DOHH2 (cell line): ENCODE data around the gene DHCR24.

Experiments
- H3F3A ChIP-seq: fragments of 200-600 bp; sonication (generic), shearing (Covaris generic); 2 replicates; pipeline ENCODE4 v1.6.0; 2016; ENCODE audit warnings: antibody characterized with exemption, mild to moderate bottlenecking; ENCODE audit not compliant: control insufficient read depth, insufficient read depth
- H3K27ac ChIP-seq: fragments of 200-600 bp; sonication (generic); 2 replicates; pipeline ENCODE4 v1.5.1; 2014; ENCODE audit warnings: low read depth, mild to moderate bottlenecking, low read length, moderate library complexity
- H3K27me3 ChIP-seq: fragments of 200-600 bp; sonication (generic); 2 replicates; pipeline ENCODE4 v1.6.1; 2014; ENCODE audit warnings: mild to moderate bottlenecking, low read length, mixed read lengths; ENCODE audit not compliant: control insufficient read depth
- H3K36me3 ChIP-seq: fragments of 200-600 bp; sonication (generic); 2 replicates; pipeline ENCODE4 v1.6.1; 2014; ENCODE audit warnings: mild to moderate bottlenecking, low read length, moderate library complexity, mixed read lengths; ENCODE audit not compliant: control insufficient read depth
- H3K4me1 ChIP-seq: fragments of 200-600 bp; sonication (generic); 2 replicates; pipeline ENCODE4 v1.6.1; 2014; ENCODE audit warnings: mild to moderate bottlenecking, low read length, mixed read lengths; ENCODE audit not compliant: control insufficient read depth
- H3K4me2 ChIP-seq: fragments of 200-600 bp; sonication (generic); 2 replicates; pipeline ENCODE4 v1.6.0; 2014; ENCODE audit warnings: mild to moderate bottlenecking, low read length, moderate library complexity
- H3K4me3 ChIP-seq: fragments of 200-600 bp; sonication (generic); 2 replicates; pipeline ENCODE4 v1.5.1; 2014; ENCODE audit warnings: mild to moderate bottlenecking, low read length, mixed read lengths
- H3K79me2 ChIP-seq: fragments of 200-600 bp; sonication (generic); 2 replicates; pipeline ENCODE4 v1.6.1; 2014; ENCODE audit warnings: mild to moderate bottlenecking, low read length, mixed read lengths; ENCODE audit not compliant: control insufficient read depth
- H3K9me2 ChIP-seq: fragments of 200-600 bp; sonication (generic); replicated peaks from 2 replicates; pipeline ENCODE4 v1.6.1; 2014; ENCODE audit warnings: mild to moderate bottlenecking, low read length, mixed read lengths; ENCODE audit not compliant: control insufficient read depth
- H3K9me3 ChIP-seq: fragments of 200-600 bp; sonication (generic); 2 replicates; pipeline ENCODE4 v1.6.1; 2014; ENCODE audit warnings: antibody characterized with exemption, low read length, mixed read lengths; ENCODE audit not compliant: control insufficient read depth, insufficient read depth
- H4K20me1 ChIP-seq: fragments of 200-600 bp; sonication (generic); 2 replicates; pipeline ENCODE4 v1.6.0; 2014; ENCODE audit warnings: low read depth, mild to moderate bottlenecking, antibody characterized with exemption, low read length, moderate library complexity; ENCODE audit not compliant: control insufficient read depth, insufficient read depth
- CTCF ChIP-seq: fragments of 200-600 bp; sonication (generic); IDR thresholded peaks from one replicate; pipeline ENCODE4 v1.5.1; 2014; ENCODE audit warnings: antibody characterized with exemption, mild to moderate bottlenecking, low read depth, low read length; ENCODE audit not compliant: poor library complexity, severe bottlenecking
- EZH2phosphoT487 ChIP-seq: fragments of 200-600 bp; sonication (generic); IDR thresholded peaks from 2 replicates; pipeline ENCODE4 v1.6.1; 2017; ENCODE audit warnings: borderline replicate concordance, mild to moderate bottlenecking, antibody characterized with exemption, low read length, moderate library complexity, mixed read lengths

DHCR24 gene

GRCh38 chr1:54874079-54874830, 12.7 kb downstream of the DHCR24 start:
- no peaks in the 10 kb centered on the region for H3K27me3 ChIP-seq
- H4K20me1 ChIP-seq: peaks cover 4% of the 10 kb centered on the region; the same call in 1 of the 2 replicates
- H3K4me1 ChIP-seq: no peaks in the 10 kb centered on the region
- H3K27ac ChIP-seq: no peak overlapping the region
- H3K4me3 ChIP-seq: no peak overlapping the region
- no peaks in the 10 kb centered on the region for H3K9me2 ChIP-seq
- no peaks in the 10 kb centered on the region for H3K9me3 ChIP-seq
- no peaks in the 10 kb centered on the region for H3F3A ChIP-seq
- no peak overlapping the region for H3K4me2 ChIP-seq
- H3K36me3 ChIP-seq: peaks cover 89% of the 10 kb centered on the region
- TF ChIP-seq EZH2phosphoT487 (no peak), CTCF (no peak)
- peaks cover 40% of the 10 kb centered on the region for H3K79me2 ChIP-seq

GRCh38 chr1:54872036-54872331, 15.0 kb downstream of the DHCR24 start:
- no peak overlapping the region for H3K4me2 ChIP-seq
- peaks cover 20% of the 10 kb centered on the region for H3K79me2 ChIP-seq
- peaks cover 4% of the 10 kb centered on the region; the same call in 1 of the 2 replicates for H4K20me1 ChIP-seq
- H3F3A ChIP-seq: no peaks in the 10 kb centered on the region
- no peak overlapping the region for H3K27ac ChIP-seq
- H3K9me2 ChIP-seq: no peaks in the 10 kb centered on the region
- no peaks in the 10 kb centered on the region for H3K9me3 ChIP-seq
- no peaks in the 10 kb centered on the region for H3K27me3 ChIP-seq
- no peaks in the 10 kb centered on the region for H3K4me1 ChIP-seq
- peaks cover 91% of the 10 kb centered on the region for H3K36me3 ChIP-seq
- H3K4me3 ChIP-seq: no peak overlapping the region
- TF ChIP-seq CTCF (no peak), EZH2phosphoT487 (no peak)

GRCh38 chr1:54871275-54872035, 15.5 kb downstream of the DHCR24 start:
- Histone ChIP-seq H3F3A (no peaks in the 10 kb centered on the region), H3K4me1 (no peaks in the 10 kb centered on the region), H3K4me3 (no peak overlapping the region), H3K36me3 (peaks cover 91% of the 10 kb centered on the region), H3K9me3 (no peaks in the 10 kb centered on the region), H3K27ac (no peak overlapping the region), H3K79me2 (peaks cover 15% of the 10 kb centered on the region), H3K27me3 (no peaks in the 10 kb centered on the region), H3K9me2 (no peaks in the 10 kb centered on the region), H4K20me1 (peaks cover 4% of the 10 kb centered on the region; the same call in 1 of the 2 replicates), H3K4me2 (no peak overlapping the region)
- TF ChIP-seq EZH2phosphoT487 (no peak), CTCF (no peak)
